ENCODE measurements around the gene PRX.

DNA sequence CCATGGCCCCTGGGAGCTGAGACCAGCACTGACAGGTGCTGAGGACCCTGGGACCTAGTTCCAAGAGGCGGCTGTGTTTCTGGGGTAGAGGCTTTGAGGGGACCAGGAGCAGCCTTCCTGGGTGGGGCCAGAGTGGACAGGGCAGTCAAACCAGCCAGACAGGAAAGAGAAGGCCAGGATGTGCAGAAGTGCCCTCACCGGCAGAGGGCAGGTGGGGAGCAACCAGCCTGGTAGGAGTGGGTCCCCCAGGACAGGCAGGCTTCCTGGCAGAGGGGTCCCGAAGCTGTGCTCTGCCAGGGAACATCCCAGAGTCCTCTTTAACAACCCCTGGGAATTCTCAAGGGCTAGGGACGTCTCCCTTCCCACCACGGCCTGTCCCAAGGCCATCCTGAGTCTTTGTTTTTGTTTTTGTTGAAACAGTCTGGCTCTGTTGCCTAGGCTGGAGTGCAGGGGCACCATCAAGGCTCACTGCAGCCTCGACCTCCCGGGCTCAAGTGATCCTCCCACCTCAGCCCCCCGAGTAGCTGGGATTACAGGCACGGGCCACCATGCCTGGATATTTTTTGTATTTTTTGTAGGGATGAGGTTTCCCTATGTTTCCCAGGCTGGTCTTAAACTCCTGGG is 20.2 kb downstream of the PRX start:
- TF ChIP-seq, protein P1, sequence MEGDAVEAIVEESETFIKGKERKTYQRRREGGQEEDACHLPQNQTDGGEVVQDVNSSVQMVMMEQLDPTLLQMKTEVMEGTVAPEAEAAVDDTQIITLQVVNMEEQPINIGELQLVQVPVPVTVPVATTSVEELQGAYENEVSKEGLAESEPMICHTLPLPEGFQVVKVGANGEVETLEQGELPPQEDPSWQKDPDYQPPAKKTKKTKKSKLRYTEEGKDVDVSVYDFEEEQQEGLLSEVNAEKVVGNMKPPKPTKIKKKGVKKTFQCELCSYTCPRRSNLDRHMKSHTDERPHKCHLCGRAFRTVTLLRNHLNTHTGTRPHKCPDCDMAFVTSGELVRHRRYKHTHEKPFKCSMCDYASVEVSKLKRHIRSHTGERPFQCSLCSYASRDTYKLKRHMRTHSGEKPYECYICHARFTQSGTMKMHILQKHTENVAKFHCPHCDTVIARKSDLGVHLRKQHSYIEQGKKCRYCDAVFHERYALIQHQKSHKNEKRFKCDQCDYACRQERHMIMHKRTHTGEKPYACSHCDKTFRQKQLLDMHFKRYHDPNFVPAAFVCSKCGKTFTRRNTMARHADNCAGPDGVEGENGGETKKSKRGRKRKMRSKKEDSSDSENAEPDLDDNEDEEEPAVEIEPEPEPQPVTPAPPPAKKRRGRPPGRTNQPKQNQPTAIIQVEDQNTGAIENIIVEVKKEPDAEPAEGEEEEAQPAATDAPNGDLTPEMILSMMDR (IDR thresholded peaks at IDR 0.05 in 2 of 3, conservative IDR thresholded peaks at IDR 0.05 in 1 of 3; ENCODE audit: borderline replicate concordance in 1 of 3, insufficient read depth in 1 of 3, low read depth in 2 of 3, low read length in 2 of 3): peak; percentile 62 to 74 (median 64); a peak in 5 of 6 replicates
- TF ChIP-seq POLR2A (IDR thresholded peaks at IDR 0.05; ENCODE audit: borderline replicate concordance, extremely low read depth, insufficient read depth, insufficient read length): no peak
